BJ (cell line): ENCODE data around the gene BUD23. TPM values are rescaled to one million over a fixed set of nuclear protein-coding genes. Genes with fewer than 3 reads are reported as not detected.

ENCODE experiments used
- CTCF ChIA-PET: fragments of 350-600 bp; formaldehyde crosslinking; extraction: SDS; loops from one replicate; lab custom pipeline; 2021; ENCODE audit warnings: antibody characterized with exemption, inconsistent platforms; lab: Yijun Ruan, JAX
- POLR2A ChIA-PET: fragments of 300-600 bp; sonication (Branson Sonifier 250); formaldehyde crosslinking; extraction: SDS; loops from one replicate; lab custom pipeline; 2021; ENCODE audit warnings: antibody characterized with exemption; lab: Charles Lee
- DNase-seq: peaks from one replicate; pipeline ENCODE4 v3.0.0-alpha.2; 2011; ENCODE audit warnings: low read depth
- H3K27me3 ChIP-seq: 2 replicates; pipeline ENCODE4 v1.6.0; 2011; ENCODE audit warnings: low read length; ENCODE audit not compliant: control insufficient read depth, insufficient read depth
- H3K36me3 ChIP-seq: 2 replicates; pipeline ENCODE4 v1.5.1; 2011; ENCODE audit warnings: low read length; ENCODE audit not compliant: control insufficient read depth, insufficient read depth
- H3K4me3 ChIP-seq: 2 replicates; pipeline ENCODE4 v1.5.1; 2011; ENCODE audit warnings: low read depth, mild to moderate bottlenecking, control low read depth, low read length
- CTCF ChIP-seq: IDR thresholded peaks from 2 replicates; pipeline ENCODE4 v1.5.1; 2011; ENCODE audit warnings: low read depth, mild to moderate bottlenecking, control low read depth, inconsistent platforms, low read length, moderate library complexity; ENCODE audit not compliant: insufficient read depth
- polyA plus RNA-seq: library from polyadenylated mRNA; depleted of rRNA; stranded (reverse); fragments of >200 nt; gene quantifications from 2 replicates; pipeline ENCODE4 v1.2.3, GENCODE V29; 2011

Gene BUD23
- polyA plus RNA-seq, 1 experiment: 69.8 TPM

- no peak for TF ChIP-seq CTCF
- Histone ChIP-seq H3K27me3 (no peaks in the 10 kb centered on the region), H3K4me3 (no peak overlapping the region), H3K36me3 (peaks cover 4% of the 10 kb centered on the region)
- CTCF ChIA-PET: interaction anchor here (0.5 to 1.5 kb wide), 2 partner anchors 15 to 136 kb away, joined by 3 read pairs; no protein-coding TSS in a partner anchor
- no peak for DNase-seq
- POLR2A ChIA-PET: no interaction called here
Observed at GRCh38 chr7:73740771-73741170, 57.4 kb downstream of the BUD23 start.

- no peak for DNase-seq
- Histone ChIP-seq H3K27me3 (no peaks in the 10 kb centered on the region), H3K4me3 (no peak overlapping the region), H3K36me3 (peaks cover 3% of the 10 kb centered on the region)
- ChIA-PET CTCF (no interaction called here), POLR2A (no interaction called here)
- no peak for TF ChIP-seq CTCF
Observed at GRCh38 chr7:73741600-73741999, 58.2 kb downstream of the BUD23 start.

DNA sequence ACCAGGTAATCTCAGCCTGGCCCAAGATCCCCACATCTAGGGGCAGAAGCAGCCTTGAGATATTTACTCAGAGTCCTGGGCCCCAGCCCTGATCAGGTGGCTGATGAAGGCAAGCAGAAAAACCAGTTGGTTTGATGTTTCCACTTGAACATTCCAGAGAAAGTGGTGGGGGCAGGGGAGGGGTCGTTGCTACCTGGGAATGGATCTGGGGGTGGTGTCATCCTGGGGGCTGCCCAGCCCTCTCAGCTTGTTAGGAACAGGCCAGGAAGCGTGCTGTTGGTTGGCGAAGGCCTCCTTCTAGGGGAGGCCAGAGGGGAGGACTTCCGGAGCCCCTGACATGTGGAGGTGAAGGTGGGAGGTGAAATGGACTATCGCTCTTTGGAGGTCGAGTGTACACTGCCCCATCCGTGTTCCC is 58.9 kb downstream of the BUD23 start:
- H3K4me3 ChIP-seq: no peak overlapping the region

DNA sequence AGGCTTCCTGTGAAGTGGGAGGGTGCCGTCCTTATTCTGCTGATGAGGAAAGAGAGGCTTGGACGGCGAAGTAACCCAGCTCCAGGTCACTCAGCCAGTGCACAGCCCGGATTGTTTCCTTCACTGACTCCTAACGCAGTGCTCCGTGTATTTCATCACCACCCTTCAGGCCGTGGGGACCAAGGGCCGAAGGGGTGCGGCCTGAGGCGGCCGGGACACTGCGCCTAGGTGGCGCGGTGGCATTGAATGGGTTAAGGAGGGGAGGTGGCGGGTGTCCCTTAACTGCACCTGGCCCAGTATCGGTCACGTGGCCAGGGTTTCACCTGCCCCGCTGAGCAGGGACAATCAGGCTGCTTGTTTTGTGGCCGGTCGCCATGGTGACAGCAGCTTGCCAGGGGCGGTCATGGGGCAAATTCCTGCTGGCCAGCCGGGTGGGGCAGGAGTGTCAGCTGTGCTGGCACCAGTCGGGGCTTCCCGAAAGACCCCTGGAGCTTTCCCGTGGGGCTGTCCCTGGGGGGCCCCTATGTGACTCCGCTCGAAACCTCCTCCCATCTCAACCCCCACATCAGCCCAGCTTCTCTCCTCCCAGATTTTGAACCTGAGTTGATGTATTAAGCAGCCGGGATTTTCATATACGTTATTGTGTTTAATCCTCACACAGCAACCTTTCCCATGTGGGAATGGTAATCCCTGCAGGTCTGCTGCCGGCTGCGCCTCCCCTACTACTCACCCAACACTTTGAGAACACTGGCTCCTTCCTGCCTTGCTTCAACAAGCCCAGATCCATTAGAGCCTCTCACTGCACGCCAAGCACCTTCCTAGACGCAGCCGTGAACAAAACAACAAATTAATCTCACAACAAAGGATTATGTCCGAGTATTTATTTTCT is 59.6 kb downstream of the BUD23 start:
- no peaks in the 10 kb centered on the region for H3K27me3 ChIP-seq
- DNase-seq: no peak
- H3K36me3 ChIP-seq: no peaks in the 10 kb centered on the region
- CTCF ChIA-PET: interaction anchor here (0.8 kb wide), 1 partner anchor 8 kb away, joined by 3 read pairs; no protein-coding TSS in a partner anchor
- no peak for TF ChIP-seq CTCF
- no peak overlapping the region for H3K4me3 ChIP-seq
- POLR2A ChIA-PET: no interaction called here

More for the DNA sequence above, 58.9 kb downstream of the BUD23 start:
- Histone ChIP-seq H3K27me3 (no peaks in the 10 kb centered on the region), H3K36me3 (no peaks in the 10 kb centered on the region)
- CTCF ChIA-PET: no interaction called here
- DNase-seq: no peak
- POLR2A ChIA-PET: no interaction called here
- no peak for TF ChIP-seq CTCF

GRCh38 chr7:73746378-73746777 is 63.0 kb downstream of the BUD23 start:
- H3K4me3 ChIP-seq: no peak overlapping the region
- H3K36me3 ChIP-seq: no peaks in the 10 kb centered on the region
- no peak for DNase-seq
- TF ChIP-seq CTCF: no peak
- ChIA-PET CTCF (interaction anchor here (1.1 kb wide), 1 partner anchor 108 kb away, joined by 3 read pairs; no protein-coding TSS in a partner anchor), POLR2A (no interaction called here)
- H3K27me3 ChIP-seq: no peaks in the 10 kb centered on the region
